Renal cortex interstitium (tissue), 11 donors: ENCODE results near the gene OR6S1. TPM values are rescaled to one million over a fixed set of nuclear protein-coding genes. Genes with fewer than 3 reads are reported as not detected.

Experiments
- DNase-seq, 11 donors: peaks; one replicate each; pipeline ENCODE4 v3.0.0-alpha.2; 2013; ENCODE audit warnings: low read depth in 9 of 11, low spot score in 4 of 11; ENCODE audit errors: extremely low read depth in 1 of 11
- polyA plus RNA-seq, 3 donors: library from polyadenylated mRNA; unstranded; fragments of 120-200 nt; gene quantifications; one replicate each; pipeline ENCODE4 v1.2.1, GENCODE V29; 2013; ENCODE audit not compliant: insufficient read length in 3 of 3

The OR6S1 gene
- polyA plus RNA-seq, 3 donors: not detected

- DNase-seq: no peak
These were observed 50.3 kb downstream of the OR6S1 start, which contains the start of gene RNASE12 for GRCh38 chr14:20591235-20591634. Gene RNASE12, minus strand, starts transcription at chr14:20591376. Its CDS starts 653 bp downstream, at chr14:20590723.

Other genes starting within 250 kb of the OR6S1 start
- gene TEP1, start 228.2 kb downstream of the OR6S1 start, polyA plus RNA-seq: 10 to 100 TPM; 19.0 to 20.7 (median 19.0) TPM
- gene KLHL33, start 205.5 kb downstream of the OR6S1 start, polyA plus RNA-seq: under 1 TPM; 0.23 to 0.53 (median 0.47) TPM
- 10 to 100 TPM; 53.7 to 88.7 (median 54.9) TPM for gene OSGEP, start 186.9 kb downstream of the OR6S1 start, polyA plus RNA-seq
- gene APEX1, start 186.5 kb downstream of the OR6S1 start, polyA plus RNA-seq: 100 to 1,000 TPM; 292 to 331 (median 308) TPM
- 10 to 100 TPM; 35.0 to 40.4 (median 36.9) TPM for gene PIP4P1, start 180.3 kb downstream of the OR6S1 start, polyA plus RNA-seq
- gene PNP, start 172.3 kb downstream of the OR6S1 start, polyA plus RNA-seq: 100 to 1,000 TPM in 1 of 3 donors, 10 to 100 TPM in 2; 64.0 to 144 (median 82.3) TPM
- gene RNASE10, start 136.2 kb downstream of the OR6S1 start, polyA plus RNA-seq: under 1 TPM in 2 of 3 donors, not detected in 1; 0.14 TPM
- not detected for gene RNASE9, start 80.6 kb downstream of the OR6S1 start, polyA plus RNA-seq
- gene RNASE11, start 53.7 kb downstream of the OR6S1 start, polyA plus RNA-seq: not detected
- not detected for gene RNASE12, start 50.3 kb downstream of the OR6S1 start, polyA plus RNA-seq
- gene RNASE4, start 42.9 kb upstream of the OR6S1 start, polyA plus RNA-seq: 1 to 10 TPM; 1.5 to 2.4 (median 1.8) TPM
- 1 to 10 TPM; 2.5 to 6.7 (median 3.3) TPM for gene ANG, start 47.1 kb upstream of the OR6S1 start, polyA plus RNA-seq
- under 1 TPM in 1 of 3 donors, not detected in 2; 0.11 TPM for gene EDDM3A, start 104.2 kb upstream of the OR6S1 start, polyA plus RNA-seq
- under 1 TPM in 2 of 3 donors, not detected in 1; 0.16 to 0.17 TPM for gene EDDM3B, start 126.7 kb upstream of the OR6S1 start, polyA plus RNA-seq
- gene RNASE6, start 139.6 kb upstream of the OR6S1 start, polyA plus RNA-seq: 1 to 10 TPM; 5.4 to 6.5 (median 6.3) TPM
- gene RNASE1, start 161.2 kb upstream of the OR6S1 start, polyA plus RNA-seq: 100 to 1,000 TPM; 112 to 182 (median 142) TPM
- 1 to 10 TPM in 2 of 3 donors, under 1 TPM in 1; 0.50 to 1.5 (median 1.1) TPM for gene RNASE3, start 249.7 kb upstream of the OR6S1 start, polyA plus RNA-seq